Psoas muscle (tissue), 8 donors: Measurements from ENCODE around the gene TUBA4B. TPM values are rescaled to one million over a fixed set of nuclear protein-coding genes. Genes with fewer than 3 reads are reported as not detected.

Experiments used
- ATAC-seq, 4 donors: fragments of 200-7000 bp; cut with Tn5 transposase; one replicate each; pipeline ENCODE4 v1.9.1; 2020; ENCODE audit warnings: moderate library complexity in 3 of 4, mild to moderate bottlenecking in 2 of 4
- DNase-seq, 2 donors: peaks; one replicate each; pipeline ENCODE4 v3.0.0-alpha.2; 2020
- H3K27ac ChIP-seq: fragments of 200-600 bp; one replicate; pipeline ENCODE4 v1.8.0; 2022
- H3K27me3 ChIP-seq, 3 donors: fragments of 200-600 bp in 1 of 3; one replicate each; pipeline versions ENCODE4 v1.6.1 to v1.8.0; 2013 to 2022; ENCODE audit warnings: low read length in 2 of 3, mild to moderate bottlenecking in 2 of 3, moderate library complexity in 1 of 3; ENCODE audit not compliant: insufficient read depth in 3 of 3
- H3K36me3 ChIP-seq, 2 donors: fragments of 200-600 bp in 1 of 2; one replicate each; pipeline versions ENCODE4 v1.6.1 to v1.8.0; 2013 to 2022; ENCODE audit warnings: low read depth in 1 of 2, mild to moderate bottlenecking in 1 of 2, moderate library complexity in 1 of 2; ENCODE audit not compliant: insufficient read depth in 1 of 2
- H3K4me1 ChIP-seq: fragments of 200-600 bp; one replicate; pipeline ENCODE4 v1.8.0; 2022
- H3K4me3 ChIP-seq: fragments of 200-600 bp; one replicate; pipeline ENCODE4 v1.8.0; 2022; ENCODE audit warnings: mild to moderate bottlenecking
- H3K9me3 ChIP-seq: fragments of 200-600 bp; one replicate; pipeline ENCODE4 v1.8.0; 2022
- WGBS, 3 donors: extraction: QIAGEN DNeasy Blood & Tissue Kit; methylation state at CpG; one replicate each; pipeline versions ENCODE4 v1.1.6 to v1.1.7; 2013; 5-methylcytosine and 5-hydroxymethylcytosine counted together
- intact Hi-C, 2 donors: fragments of 100-400 bp; cut with DNase I; formaldehyde crosslinking; loops; one replicate each; pipeline versions ENCODE4 v1.11.0 to v1.14.2; 2022
- polyA plus RNA-seq, 3 donors: library from polyadenylated mRNA; stranded (reverse); fragments of 200-250 nt; gene quantifications; one replicate each; pipeline ENCODE4 v1.2.3, GENCODE V29; 2013
- total RNA-seq, 4 donors: library from RNA; stranded (reverse); fragmentation: NEBNext Ultra II Directional in 2 of 4; extraction: Animal tissue kit (Norgen Biotek cat#: 25700) in 2 of 4; gene quantifications; one replicate each; pipeline versions ENCODE4 v1.2.1 to v1.2.4, GENCODE V29; 2021 to 2023
- TF ChIP-seq, protein P1 (sequence below): fragments of 200-600 bp; IDR thresholded peaks from one replicate; pipeline ENCODE4 v1.8.0; 2022; ENCODE audit warnings: antibody characterized with exemption
- donor health status: healthy with polysubstance abuse.
- donor health status: DM: no; HTN: no; CAD: no; lungs with moderate emphysema.
- donor health status: Bipolar disorder and iron deficiency.
- donor health status: healthy.
- donor health status: DM: yes; HTN: yes; CAD: no.
- donor health status: DM: no; HTN: no; CAD: no.
- donor health status: DM: no; HTN: no; CAD: no.
- donor health status: DM: yes; HTN: yes; CAD: no.

Gene TUBA4B
- total and polyA plus RNA-seq, 7 donors = 0.06 TPM; not detected in 6

DNA sequence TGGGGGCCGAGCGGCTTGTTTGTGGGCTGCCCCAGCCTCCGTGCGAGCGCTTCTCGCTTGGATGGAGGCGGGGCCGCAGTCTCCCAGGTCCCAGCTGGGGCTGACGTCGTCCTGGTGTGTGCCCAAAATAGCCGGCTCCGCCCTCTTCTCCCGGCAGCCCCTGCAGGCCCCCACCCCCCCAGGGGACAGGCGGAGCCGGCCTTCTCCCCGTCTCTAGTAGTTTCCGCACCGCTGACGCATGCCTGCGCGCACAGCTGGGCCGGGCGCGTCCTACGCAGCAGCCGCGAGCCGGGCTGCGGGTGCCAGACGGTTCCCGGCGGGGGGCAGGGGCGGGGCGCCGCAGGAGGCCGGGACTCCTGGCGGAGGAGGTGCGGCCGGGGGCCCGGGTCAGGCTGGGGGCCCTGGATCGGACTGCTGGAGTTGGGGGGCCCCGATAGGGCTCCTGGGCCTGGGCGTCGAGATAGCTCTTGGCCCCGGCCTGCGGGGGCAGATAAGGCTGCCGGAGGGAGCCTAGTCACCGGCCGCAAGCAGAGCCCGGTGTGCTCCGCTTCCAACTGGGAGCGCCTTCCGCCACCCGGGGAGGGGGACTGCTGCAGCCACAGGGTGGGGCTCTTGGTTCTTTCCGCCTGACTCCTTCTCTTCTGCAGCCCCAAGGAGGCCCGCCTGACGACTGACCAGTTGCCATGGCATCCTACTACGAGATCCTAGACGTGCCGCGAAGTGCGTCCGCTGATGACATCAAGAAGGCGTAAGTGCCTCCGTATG lies 26.3 kb downstream of the TUBA4B start, which contains the start of gene DNAJB2:
DNAJB2 (plus strand) TSS at position 216 of the 765 bp plus-strand sequence; CDS start at position 684, 468 bp downstream.
- H3K4me3 ChIP-seq = peak within 1 kb of the TSS; percentile 92
- peak within 1 kb of the TSS; percentile 98 for H3K27ac ChIP-seq
- intact Hi-C loops = no loop called here
- WGBS, 3 donors = 0 to 1% (median 0%) methylated on average over 47 to 65 of the region's 65 CpGs
- peaks cover 30% of the 10 kb centered on the region for H3K4me1 ChIP-seq
- no peaks in the 10 kb centered on the region for H3K27me3 ChIP-seq
- H3K9me3 ChIP-seq = no peaks in the 10 kb centered on the region
- ATAC-seq (peak; percentile 91 to 93 (median 92)), DNase-seq (peak; percentile 99 to 100)
- peaks cover 0 to 43% of the 10 kb centered on the region in 2 donors for H3K36me3 ChIP-seq
- TF ChIP-seq, protein P1, sequence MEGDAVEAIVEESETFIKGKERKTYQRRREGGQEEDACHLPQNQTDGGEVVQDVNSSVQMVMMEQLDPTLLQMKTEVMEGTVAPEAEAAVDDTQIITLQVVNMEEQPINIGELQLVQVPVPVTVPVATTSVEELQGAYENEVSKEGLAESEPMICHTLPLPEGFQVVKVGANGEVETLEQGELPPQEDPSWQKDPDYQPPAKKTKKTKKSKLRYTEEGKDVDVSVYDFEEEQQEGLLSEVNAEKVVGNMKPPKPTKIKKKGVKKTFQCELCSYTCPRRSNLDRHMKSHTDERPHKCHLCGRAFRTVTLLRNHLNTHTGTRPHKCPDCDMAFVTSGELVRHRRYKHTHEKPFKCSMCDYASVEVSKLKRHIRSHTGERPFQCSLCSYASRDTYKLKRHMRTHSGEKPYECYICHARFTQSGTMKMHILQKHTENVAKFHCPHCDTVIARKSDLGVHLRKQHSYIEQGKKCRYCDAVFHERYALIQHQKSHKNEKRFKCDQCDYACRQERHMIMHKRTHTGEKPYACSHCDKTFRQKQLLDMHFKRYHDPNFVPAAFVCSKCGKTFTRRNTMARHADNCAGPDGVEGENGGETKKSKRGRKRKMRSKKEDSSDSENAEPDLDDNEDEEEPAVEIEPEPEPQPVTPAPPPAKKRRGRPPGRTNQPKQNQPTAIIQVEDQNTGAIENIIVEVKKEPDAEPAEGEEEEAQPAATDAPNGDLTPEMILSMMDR = no peak

DNA sequence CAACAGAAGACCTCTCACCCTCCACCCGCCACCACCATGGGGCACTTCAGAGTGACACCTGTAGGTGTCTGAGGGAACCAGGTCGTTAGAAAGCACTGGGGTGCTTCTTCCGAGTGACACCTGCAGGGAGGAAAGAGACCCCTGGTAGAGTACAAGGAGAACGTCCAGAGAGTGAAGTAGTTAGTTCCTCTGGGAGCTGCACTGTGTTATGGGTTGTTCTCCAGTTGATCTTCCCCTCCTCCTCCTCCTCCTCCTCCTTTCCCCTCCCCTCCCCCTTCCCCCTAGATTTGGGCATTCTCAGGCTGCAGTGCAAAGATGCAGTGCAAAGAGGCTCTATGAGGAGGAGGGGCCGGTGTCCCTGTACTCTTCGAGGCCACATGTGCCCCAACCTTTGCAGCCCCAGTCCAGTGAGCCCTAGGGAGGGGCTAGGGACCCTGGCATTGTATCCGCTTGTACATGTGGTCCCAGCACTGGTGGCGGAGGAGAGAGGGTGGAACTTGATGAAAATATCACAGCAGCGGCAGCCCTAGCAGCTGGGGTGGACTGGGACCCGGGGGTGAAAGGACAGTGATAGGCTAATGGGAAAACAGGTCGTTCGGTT lies 27.0 kb downstream of the TUBA4B start:
- H3K4me1 ChIP-seq = peaks cover 30% of the 10 kb centered on the region
- H3K9me3 ChIP-seq = no peaks in the 10 kb centered on the region
- DNase-seq = no peak
- peak overlapping the region; percentile 92 for H3K4me3 ChIP-seq
- intact Hi-C loops = loop anchor here in 1 of 2 donors (5.0 kb wide), 1 partner anchor 107 kb away; the partner anchor contains the start of gene DNPEP
- H3K27me3 ChIP-seq = no peaks in the 10 kb centered on the region
- peaks cover 0 to 50% of the 10 kb centered on the region in 2 donors for H3K36me3 ChIP-seq
- H3K27ac ChIP-seq = peak overlapping the region; percentile 98
- 35 to 40% (median 39%) methylated on average over 12 of the region's 12 CpGs for WGBS, 3 donors
- TF ChIP-seq, protein P1 = no peak
- ATAC-seq = no peak

- TF ChIP-seq, protein P1 = no peak
- Histone ChIP-seq H3K4me1 (peaks cover 30% of the 10 kb centered on the region), H3K27ac (peak overlapping the region; percentile 98), H3K9me3 (no peaks in the 10 kb centered on the region), H3K27me3 (no peaks in the 10 kb centered on the region), H3K4me3 (peak overlapping the region; percentile 92), H3K36me3 (peaks cover 0 to 56% of the 10 kb centered on the region in 2 donors)
- DNase-seq (no peak), ATAC-seq (no peak)
- intact Hi-C loops = loop anchor here in 1 of 2 donors (5.0 kb wide), 1 partner anchor 107 kb away; the partner anchor contains the start of gene DNPEP
- WGBS, 3 donors = 86 to 95% (median 93%) methylated on average over 4 of the region's 4 CpGs
These were observed 27.6 kb downstream of the TUBA4B start for GRCh38 chr2:219280651-219281050.

DNA sequence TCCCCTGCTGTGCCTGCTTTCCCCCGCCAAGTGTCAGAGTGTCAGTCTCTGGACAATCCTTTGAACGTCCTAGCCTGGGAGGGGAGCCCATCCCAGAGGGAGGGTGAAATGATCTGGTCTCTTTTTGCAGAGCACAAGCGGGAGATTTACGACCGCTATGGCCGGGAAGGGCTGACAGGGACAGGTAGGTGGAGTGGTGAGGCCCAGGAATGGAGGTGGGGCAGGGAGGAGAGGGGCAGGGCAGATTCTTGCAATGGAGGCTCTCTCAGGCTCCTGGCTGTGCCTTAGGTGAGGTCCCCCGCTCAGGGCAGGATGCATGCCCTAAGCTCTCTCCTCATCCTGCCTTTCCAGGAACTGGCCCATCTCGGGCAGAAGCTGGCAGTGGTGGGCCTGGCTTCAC lies 28.5 kb downstream of the TUBA4B start:
- no peaks in the 10 kb centered on the region for H3K27me3 ChIP-seq
- H3K4me1 ChIP-seq = peaks cover 30% of the 10 kb centered on the region
- no peak overlapping the region for H3K4me3 ChIP-seq
- intact Hi-C loops = loop anchor here in 1 of 2 donors (5.0 kb wide), 1 partner anchor 106 kb away; the partner anchor contains the start of gene DNPEP
- H3K27ac ChIP-seq = peak overlapping the region; percentile 30
- H3K36me3 ChIP-seq = peaks cover 0 to 63% of the 10 kb centered on the region in 2 donors
- no peaks in the 10 kb centered on the region for H3K9me3 ChIP-seq
- TF ChIP-seq, protein P1 = no peak
- no peak for ATAC-seq
- no peak for DNase-seq
- 69 to 76% (median 74%) methylated on average over 8 of the region's 8 CpGs for WGBS, 3 donors
